Stomach (tissue), 9 donors: ENCODE data around the gene ENTPD8. TPM values are rescaled to one million over a fixed set of nuclear protein-coding genes. Genes with fewer than 3 reads are reported as not detected.

ENCODE experiments used
- DNase-seq, 2 donors: peaks; one replicate each; pipeline versions ENCODE4 v3.0.0 to v3.0.0-alpha.2; 2013 to 2019
- H3K27ac ChIP-seq, 5 donors: fragments of 200-600 bp in 4 of 5; sonication (generic) in 4 of 5; one replicate each; pipeline ENCODE4 v1.5.1; 2013 to 2019; ENCODE audit warnings: mild to moderate bottlenecking in 1 of 5, moderate library complexity in 1 of 5
- H3K27me3 ChIP-seq, 3 donors: fragments of 200-600 bp; sonication (generic); one replicate each; pipeline ENCODE4 v1.5.1; 2017 to 2019; ENCODE audit warnings: mixed run types in 1 of 3
- H3K36me3 ChIP-seq, 4 donors: fragments of 200-600 bp; sonication (generic); 1 replicate in 3 of 4; 2 replicates in 1 of 4; pipeline ENCODE4 v1.5.1; 2016 to 2019
- H3K4me1 ChIP-seq, 4 donors: fragments of 200-600 bp; sonication (generic); one replicate each; pipeline ENCODE4 v1.5.1; 2016 to 2019
- H3K4me3 ChIP-seq, 4 donors: fragments of 200-600 bp; sonication (generic) in 3 of 4; one replicate each; pipeline ENCODE4 v1.5.1; 2016 to 2019; ENCODE audit warnings: mild to moderate bottlenecking in 1 of 4
- H3K9me3 ChIP-seq, 4 donors: fragments of 200-600 bp; sonication (generic); one replicate each; pipeline ENCODE4 v1.5.1; 2016 to 2019
- EP300 ChIP-seq: sonication (generic); formaldehyde crosslinking; IDR thresholded peaks from one replicate; pipeline ENCODE4 v1.6.1; 2017; ENCODE audit warnings: antibody characterized with exemption
- POLR2A ChIP-seq, 4 donors: fragments of 450-650 bp; IDR thresholded peaks; one replicate each; pipeline ENCODE4 v1.6.1; 2016; ENCODE audit warnings: antibody characterized with exemption in 4 of 4, control low read depth in 2 of 4, mild to moderate bottlenecking in 1 of 4, moderate library complexity in 1 of 4
- POLR2AphosphoS5 ChIP-seq, 3 donors: sonication (generic); formaldehyde crosslinking; IDR thresholded peaks; one replicate each; pipeline ENCODE4 v1.6.1; 2016; ENCODE audit warnings: antibody characterized with exemption in 3 of 3
- WGBS, 5 donors: extraction: QIAGEN DNeasy Blood & Tissue Kit in 3 of 5; methylation state at CpG; one replicate each; pipeline versions ENCODE4 v1.1.5 to v1.1.7; 2013 to 2018; 5-methylcytosine and 5-hydroxymethylcytosine counted together
- intact Hi-C: fragments of 100-400 bp; cut with DNase I; formaldehyde crosslinking; loops from one replicate; pipeline ENCODE4 v1.15.1; 2023; ENCODE audit warnings: low total_unique reads
- polyA plus RNA-seq, 3 donors: library from polyadenylated mRNA; stranded (reverse); fragments of 200-250 nt; gene quantifications; one replicate each; pipeline ENCODE4 v1.2.3, GENCODE V29; 2013
- total RNA-seq, 5 donors: library from RNA; depleted of rRNA; stranded (reverse); fragments of >200 nt; gene quantifications; one replicate each; pipeline versions ENCODE4 v1.1.0 to v1.2.3, GENCODE V29; 2014 to 2016
- TF ChIP-seq, protein P1 (sequence below), 7 experiments: fragments of 450-650 bp in 4 of 7; fragments of 200-600 bp in 3 of 7; sonication (generic) in 3 of 7; IDR thresholded peaks; one replicate each; pipeline ENCODE4 v1.5.1; 2016 to 2019; ENCODE audit warnings: antibody characterized with exemption in 7 of 7, control low read depth in 2 of 7, mild to moderate bottlenecking in 1 of 7
- donor health status: healthy with polysubstance abuse.
- donor health status: Bipolar disorder and iron deficiency.
- donor health status: healthy.

Gene ENTPD8
- total and polyA plus RNA-seq, 8 donors = 0.89 to 37.9 (median 6.8) TPM

- peaks cover 0 to 10% (median 3%) of the 10 kb centered on the region in 4 donors for H3K36me3 ChIP-seq
- no peak for TF ChIP-seq EP300
- TF ChIP-seq POLR2AphosphoS5 (IDR thresholded peaks at IDR 0.05) = no peak
- TF ChIP-seq POLR2A (IDR thresholded peaks at IDR 0.05) = no peak
- TF ChIP-seq, protein P1, sequence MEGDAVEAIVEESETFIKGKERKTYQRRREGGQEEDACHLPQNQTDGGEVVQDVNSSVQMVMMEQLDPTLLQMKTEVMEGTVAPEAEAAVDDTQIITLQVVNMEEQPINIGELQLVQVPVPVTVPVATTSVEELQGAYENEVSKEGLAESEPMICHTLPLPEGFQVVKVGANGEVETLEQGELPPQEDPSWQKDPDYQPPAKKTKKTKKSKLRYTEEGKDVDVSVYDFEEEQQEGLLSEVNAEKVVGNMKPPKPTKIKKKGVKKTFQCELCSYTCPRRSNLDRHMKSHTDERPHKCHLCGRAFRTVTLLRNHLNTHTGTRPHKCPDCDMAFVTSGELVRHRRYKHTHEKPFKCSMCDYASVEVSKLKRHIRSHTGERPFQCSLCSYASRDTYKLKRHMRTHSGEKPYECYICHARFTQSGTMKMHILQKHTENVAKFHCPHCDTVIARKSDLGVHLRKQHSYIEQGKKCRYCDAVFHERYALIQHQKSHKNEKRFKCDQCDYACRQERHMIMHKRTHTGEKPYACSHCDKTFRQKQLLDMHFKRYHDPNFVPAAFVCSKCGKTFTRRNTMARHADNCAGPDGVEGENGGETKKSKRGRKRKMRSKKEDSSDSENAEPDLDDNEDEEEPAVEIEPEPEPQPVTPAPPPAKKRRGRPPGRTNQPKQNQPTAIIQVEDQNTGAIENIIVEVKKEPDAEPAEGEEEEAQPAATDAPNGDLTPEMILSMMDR (IDR thresholded peaks at IDR 0.05) = no peak
- 2 to 7% (median 3%) methylated on average over 11 of the region's 11 CpGs for WGBS, 5 donors
Observed at GRCh38 chr9:137421838-137422603, 19.1 kb downstream of the ENTPD8 start.

GRCh38 chr9:137417161-137418021 is 23.8 kb downstream of the ENTPD8 start:
- peak overlapping the region in 2 of 5 donors; percentile 42 to 66 for H3K27ac ChIP-seq
- no peaks in the 10 kb centered on the region for H3K9me3 ChIP-seq
- H3K4me1 ChIP-seq = peaks cover 7 to 50% (median 37%) of the 10 kb centered on the region in 4 donors
- TF ChIP-seq POLR2A (IDR thresholded peaks at IDR 0.05) = no peak
- TF ChIP-seq EP300 = no peak
- TF ChIP-seq, protein P1 (IDR thresholded peaks at IDR 0.05) = no peak
- no peak for TF ChIP-seq POLR2AphosphoS5 (IDR thresholded peaks at IDR 0.05)
- H3K36me3 ChIP-seq = peaks cover 0 to 10% (median 5%) of the 10 kb centered on the region in 4 donors
- peak overlapping the region in 3 of 4 donors; percentile 28 to 41 (median 32) for H3K4me3 ChIP-seq
- DNase-seq = no peak
- intact Hi-C loops = no loop called here
- no peaks in the 10 kb centered on the region for H3K27me3 ChIP-seq
- 67 to 92% (median 83%) methylated on average over 78 to 99 of the region's 99 CpGs for WGBS, 5 donors

More at GRCh38 chr9:137421838-137422603, 19.1 kb downstream of the ENTPD8 start:
- H3K9me3 ChIP-seq = no peaks in the 10 kb centered on the region
- intact Hi-C loops = no loop called here
- H3K27me3 ChIP-seq = no peaks in the 10 kb centered on the region
- H3K4me1 ChIP-seq = peaks cover 17 to 57% (median 45%) of the 10 kb centered on the region in 4 donors
- DNase-seq = no peak
- H3K27ac ChIP-seq = peak overlapping the region; percentile 80 to 95 (median 90)
- H3K4me3 ChIP-seq = peak overlapping the region; percentile 88 to 99 (median 96)

DNA sequence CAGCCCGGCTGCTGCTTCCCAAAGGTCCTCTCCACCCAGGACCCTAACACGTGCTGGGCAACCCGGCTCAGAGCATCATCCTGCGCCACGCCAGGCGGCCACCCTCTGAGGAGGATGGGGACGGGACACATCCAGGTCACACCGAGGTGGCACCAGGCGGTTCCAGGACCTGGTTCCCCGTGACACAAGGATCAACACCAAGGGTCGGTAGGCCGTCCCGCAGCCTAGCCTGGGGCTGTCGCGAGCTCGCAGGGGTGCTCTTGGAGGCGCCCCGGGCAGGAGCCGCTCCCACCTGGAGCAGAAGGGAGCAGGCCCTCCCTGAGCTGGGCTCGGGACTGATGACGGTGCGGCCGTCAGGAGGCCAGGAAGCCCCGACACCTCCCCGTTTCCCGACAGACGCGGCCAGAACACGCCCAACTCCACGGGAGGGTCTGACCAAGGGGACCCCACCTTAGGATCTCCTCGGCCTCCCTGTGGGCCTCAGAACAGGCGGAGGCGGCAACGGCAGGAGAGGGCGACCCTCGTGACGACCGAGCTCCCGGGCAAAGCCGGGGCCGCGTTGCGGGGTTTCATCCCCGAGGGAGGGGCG is 24.5 kb downstream of the ENTPD8 start:
- no peak for DNase-seq
- Histone ChIP-seq H3K9me3 (no peaks in the 10 kb centered on the region), H3K27ac (peak overlapping the region in 2 of 5 donors; percentile 42 to 66), H3K4me1 (peaks cover 7 to 50% (median 37%) of the 10 kb centered on the region in 4 donors), H3K27me3 (peaks cover 0 to 3% (median 0%) of the 10 kb centered on the region in 3 donors), H3K4me3 (peak overlapping the region in 3 of 4 donors; percentile 28 to 41 (median 32)), H3K36me3 (peaks cover 0 to 10% (median 5%) of the 10 kb centered on the region in 4 donors)
- TF ChIP-seq POLR2A (IDR thresholded peaks at IDR 0.05) = no peak
- TF ChIP-seq, protein P1 (IDR thresholded peaks at IDR 0.05) = no peak
- TF ChIP-seq POLR2AphosphoS5 (IDR thresholded peaks at IDR 0.05) = no peak
- no peak for TF ChIP-seq EP300
- 88 to 94% (median 93%) methylated on average over 21 to 45 of the region's 45 CpGs for WGBS, 5 donors
- intact Hi-C loops = no loop called here
